ENCODE data around the gene KRT84. TPM values are rescaled to one million over a fixed set of nuclear protein-coding genes. Genes with fewer than 3 reads are reported as not detected.

The KRT84 gene
- total RNA-seq, 1 experiment from 2014 or later: not detected

- TF ChIP-seq USF1 (CRISPR knock-in tag; IDR thresholded peaks at IDR 0.05) (no peak), NR2C2 (CRISPR knock-in tag; IDR thresholded peaks at IDR 0.05) (no peak), ZNF219 (CRISPR knock-in tag; IDR thresholded peaks at IDR 0.05; ENCODE audit: borderline replicate concordance) (no peak), TEAD4 (CRISPR knock-in tag; IDR thresholded peaks at IDR 0.05) (no peak)
Measured at GRCh38 chr12:52403561-52403960, 18.1 kb upstream of the KRT84 start (continued).

DNA sequence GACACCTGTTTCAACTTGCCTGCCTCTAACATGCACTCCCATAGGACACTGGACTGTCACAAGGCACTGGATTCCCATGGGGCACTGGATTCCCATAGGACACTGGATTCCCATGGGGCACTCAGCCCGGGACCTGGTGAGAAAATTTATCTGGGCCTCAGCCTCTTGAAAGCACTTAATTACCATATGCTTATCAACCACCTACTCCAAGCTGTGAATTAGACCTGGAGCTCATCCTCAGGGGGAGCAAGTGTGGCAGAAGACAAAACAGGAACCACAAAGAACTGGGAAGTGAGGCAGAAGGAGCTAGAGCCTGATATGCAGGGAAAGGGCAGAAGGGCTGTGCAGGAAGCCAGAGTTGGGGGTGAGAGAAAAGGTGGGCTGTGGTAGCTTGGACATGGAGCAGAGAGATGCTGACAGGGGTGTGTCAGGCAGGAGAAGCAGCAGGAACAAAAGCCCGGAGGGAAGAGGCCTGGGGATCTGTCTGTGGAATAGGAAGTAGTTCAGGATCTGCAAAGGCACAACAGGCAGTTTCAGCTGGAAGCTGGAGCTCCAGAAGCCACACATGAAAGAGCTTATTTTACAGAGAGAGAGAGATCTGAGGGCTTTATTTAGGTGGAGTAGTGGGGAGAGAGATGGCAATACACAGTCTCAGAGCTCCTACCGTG is 17.6 kb upstream of the KRT84 start:
- ATAC-seq (peak; percentile 51), DNase-seq (ENCODE audit: low spot score) (no peak)
- POLR2A ChIA-PET: no interaction called here
- CTCF ChIA-PET: interaction anchor here (0.8 to 2.2 kb wide), 13 partner anchors 11 to 578 kb away, joined by 3 to 10 read pairs (median 4); no protein-coding TSS in a partner anchor
- Mint-ChIP-seq H3K4me3 (no peak overlapping the region), H3K27ac (no peak overlapping the region; the same call in 1 of the 2 replicates), H3K4me1 (peaks cover 9% of the 10 kb centered on the region), H3K36me3 (no peaks in the 10 kb centered on the region), H3K27me3 (ENCODE audit: low read depth) (no peaks in the 10 kb centered on the region; the same call in 1 of the 2 replicates), H3K9me3 (peaks cover under 1% of the 10 kb centered on the region; the same call in 1 of the 2 replicates)
- TF ChIP-seq, protein P1, sequence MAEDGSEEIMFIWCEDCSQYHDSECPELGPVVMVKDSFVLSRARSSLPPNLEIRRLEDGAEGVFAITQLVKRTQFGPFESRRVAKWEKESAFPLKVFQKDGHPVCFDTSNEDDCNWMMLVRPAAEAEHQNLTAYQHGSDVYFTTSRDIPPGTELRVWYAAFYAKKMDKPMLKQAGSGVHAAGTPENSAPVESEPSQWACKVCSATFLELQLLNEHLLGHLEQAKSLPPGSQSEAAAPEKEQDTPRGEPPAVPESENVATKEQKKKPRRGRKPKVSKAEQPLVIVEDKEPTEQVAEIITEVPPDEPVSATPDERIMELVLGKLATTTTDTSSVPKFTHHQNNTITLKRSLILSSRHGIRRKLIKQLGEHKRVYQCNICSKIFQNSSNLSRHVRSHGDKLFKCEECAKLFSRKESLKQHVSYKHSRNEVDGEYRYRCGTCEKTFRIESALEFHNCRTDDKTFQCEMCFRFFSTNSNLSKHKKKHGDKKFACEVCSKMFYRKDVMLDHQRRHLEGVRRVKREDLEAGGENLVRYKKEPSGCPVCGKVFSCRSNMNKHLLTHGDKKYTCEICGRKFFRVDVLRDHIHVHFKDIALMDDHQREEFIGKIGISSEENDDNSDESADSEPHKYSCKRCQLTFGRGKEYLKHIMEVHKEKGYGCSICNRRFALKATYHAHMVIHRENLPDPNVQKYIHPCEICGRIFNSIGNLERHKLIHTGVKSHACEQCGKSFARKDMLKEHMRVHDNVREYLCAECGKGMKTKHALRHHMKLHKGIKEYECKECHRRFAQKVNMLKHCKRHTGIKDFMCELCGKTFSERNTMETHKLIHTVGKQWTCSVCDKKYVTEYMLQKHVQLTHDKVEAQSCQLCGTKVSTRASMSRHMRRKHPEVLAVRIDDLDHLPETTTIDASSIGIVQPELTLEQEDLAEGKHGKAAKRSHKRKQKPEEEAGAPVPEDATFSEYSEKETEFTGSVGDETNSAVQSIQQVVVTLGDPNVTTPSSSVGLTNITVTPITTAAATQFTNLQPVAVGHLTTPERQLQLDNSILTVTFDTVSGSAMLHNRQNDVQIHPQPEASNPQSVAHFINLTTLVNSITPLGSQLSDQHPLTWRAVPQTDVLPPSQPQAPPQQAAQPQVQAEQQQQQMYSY (CRISPR knock-in tag; IDR thresholded peaks at IDR 0.05): peak; percentile 86
- TF ChIP-seq ESRRA (CRISPR knock-in tag; IDR thresholded peaks at IDR 0.05; ENCODE audit: borderline replicate concordance): no peak

GRCh38 chr12:52402377-52402776 is 16.9 kb upstream of the KRT84 start:
- no peak for DNase-seq (ENCODE audit: low spot score)
- ChIA-PET POLR2A (interaction anchor here (0.5 kb wide), 1 partner anchor 599 kb away, joined by 4 read pairs; no protein-coding TSS in a partner anchor), CTCF (interaction anchor here (0.8 to 2.2 kb wide), 13 partner anchors 11 to 477 kb away, joined by 3 to 10 read pairs (median 4); no protein-coding TSS in a partner anchor)
- Mint-ChIP-seq H3K4me1 (peaks cover 9% of the 10 kb centered on the region), H3K36me3 (no peaks in the 10 kb centered on the region), H3K27me3 (ENCODE audit: low read depth) (no peaks in the 10 kb centered on the region; the same call in 1 of the 2 replicates), H3K27ac (no peak overlapping the region), H3K4me3 (no peak overlapping the region), H3K9me3 (no peaks in the 10 kb centered on the region)
- ATAC-seq: no peak
- no peak for TF ChIP-seq RORB (CRISPR knock-in tag; IDR thresholded peaks at IDR 0.05)
- no peak for TF ChIP-seq ZNF416 (CRISPR knock-in tag; IDR thresholded peaks at IDR 0.05)
- no peak for TF ChIP-seq IRF1 (CRISPR knock-in tag; IDR thresholded peaks at IDR 0.05)
- TF ChIP-seq ZNF671 (CRISPR knock-in tag; IDR thresholded peaks at IDR 0.05): no peak
- TF ChIP-seq, protein P2, sequence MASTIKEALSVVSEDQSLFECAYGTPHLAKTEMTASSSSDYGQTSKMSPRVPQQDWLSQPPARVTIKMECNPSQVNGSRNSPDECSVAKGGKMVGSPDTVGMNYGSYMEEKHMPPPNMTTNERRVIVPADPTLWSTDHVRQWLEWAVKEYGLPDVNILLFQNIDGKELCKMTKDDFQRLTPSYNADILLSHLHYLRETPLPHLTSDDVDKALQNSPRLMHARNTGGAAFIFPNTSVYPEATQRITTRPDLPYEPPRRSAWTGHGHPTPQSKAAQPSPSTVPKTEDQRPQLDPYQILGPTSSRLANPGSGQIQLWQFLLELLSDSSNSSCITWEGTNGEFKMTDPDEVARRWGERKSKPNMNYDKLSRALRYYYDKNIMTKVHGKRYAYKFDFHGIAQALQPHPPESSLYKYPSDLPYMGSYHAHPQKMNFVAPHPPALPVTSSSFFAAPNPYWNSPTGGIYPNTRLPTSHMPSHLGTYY (CRISPR knock-in tag; IDR thresholded peaks at IDR 0.05): no peak
- no peak for TF ChIP-seq SMAD4 (CRISPR knock-in tag; IDR thresholded peaks at IDR 0.05)
- TF ChIP-seq TCF7 (CRISPR knock-in tag; IDR thresholded peaks at IDR 0.05; ENCODE audit: low read depth): no peak
- TF ChIP-seq, protein P3, sequence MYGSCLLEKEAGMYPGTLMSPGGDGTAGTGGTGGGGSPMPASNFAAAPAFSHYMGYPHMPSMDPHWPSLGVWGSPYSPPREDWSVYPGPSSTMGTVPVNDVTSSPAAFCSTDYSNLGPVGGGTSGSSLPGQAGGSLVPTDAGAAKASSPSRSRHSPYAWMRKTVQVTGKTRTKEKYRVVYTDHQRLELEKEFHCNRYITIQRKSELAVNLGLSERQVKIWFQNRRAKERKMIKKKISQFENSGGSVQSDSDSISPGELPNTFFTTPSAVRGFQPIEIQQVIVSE (CRISPR knock-in tag; IDR thresholded peaks at IDR 0.05; ENCODE audit: borderline replicate concordance): no peak
- TF ChIP-seq KAT7 (CRISPR knock-in tag; IDR thresholded peaks at IDR 0.05; ENCODE audit: borderline replicate concordance): no peak
- no peak for TF ChIP-seq ZNF317 (CRISPR knock-in tag; IDR thresholded peaks at IDR 0.05; ENCODE audit: borderline replicate concordance, low read depth)
- TF ChIP-seq, protein P4, sequence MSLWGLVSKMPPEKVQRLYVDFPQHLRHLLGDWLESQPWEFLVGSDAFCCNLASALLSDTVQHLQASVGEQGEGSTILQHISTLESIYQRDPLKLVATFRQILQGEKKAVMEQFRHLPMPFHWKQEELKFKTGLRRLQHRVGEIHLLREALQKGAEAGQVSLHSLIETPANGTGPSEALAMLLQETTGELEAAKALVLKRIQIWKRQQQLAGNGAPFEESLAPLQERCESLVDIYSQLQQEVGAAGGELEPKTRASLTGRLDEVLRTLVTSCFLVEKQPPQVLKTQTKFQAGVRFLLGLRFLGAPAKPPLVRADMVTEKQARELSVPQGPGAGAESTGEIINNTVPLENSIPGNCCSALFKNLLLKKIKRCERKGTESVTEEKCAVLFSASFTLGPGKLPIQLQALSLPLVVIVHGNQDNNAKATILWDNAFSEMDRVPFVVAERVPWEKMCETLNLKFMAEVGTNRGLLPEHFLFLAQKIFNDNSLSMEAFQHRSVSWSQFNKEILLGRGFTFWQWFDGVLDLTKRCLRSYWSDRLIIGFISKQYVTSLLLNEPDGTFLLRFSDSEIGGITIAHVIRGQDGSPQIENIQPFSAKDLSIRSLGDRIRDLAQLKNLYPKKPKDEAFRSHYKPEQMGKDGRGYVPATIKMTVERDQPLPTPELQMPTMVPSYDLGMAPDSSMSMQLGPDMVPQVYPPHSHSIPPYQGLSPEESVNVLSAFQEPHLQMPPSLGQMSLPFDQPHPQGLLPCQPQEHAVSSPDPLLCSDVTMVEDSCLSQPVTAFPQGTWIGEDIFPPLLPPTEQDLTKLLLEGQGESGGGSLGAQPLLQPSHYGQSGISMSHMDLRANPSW (CRISPR knock-in tag; conservative IDR thresholded peaks at IDR 0.05; ENCODE audit: low read depth): no peak
- TF ChIP-seq, protein P5, sequence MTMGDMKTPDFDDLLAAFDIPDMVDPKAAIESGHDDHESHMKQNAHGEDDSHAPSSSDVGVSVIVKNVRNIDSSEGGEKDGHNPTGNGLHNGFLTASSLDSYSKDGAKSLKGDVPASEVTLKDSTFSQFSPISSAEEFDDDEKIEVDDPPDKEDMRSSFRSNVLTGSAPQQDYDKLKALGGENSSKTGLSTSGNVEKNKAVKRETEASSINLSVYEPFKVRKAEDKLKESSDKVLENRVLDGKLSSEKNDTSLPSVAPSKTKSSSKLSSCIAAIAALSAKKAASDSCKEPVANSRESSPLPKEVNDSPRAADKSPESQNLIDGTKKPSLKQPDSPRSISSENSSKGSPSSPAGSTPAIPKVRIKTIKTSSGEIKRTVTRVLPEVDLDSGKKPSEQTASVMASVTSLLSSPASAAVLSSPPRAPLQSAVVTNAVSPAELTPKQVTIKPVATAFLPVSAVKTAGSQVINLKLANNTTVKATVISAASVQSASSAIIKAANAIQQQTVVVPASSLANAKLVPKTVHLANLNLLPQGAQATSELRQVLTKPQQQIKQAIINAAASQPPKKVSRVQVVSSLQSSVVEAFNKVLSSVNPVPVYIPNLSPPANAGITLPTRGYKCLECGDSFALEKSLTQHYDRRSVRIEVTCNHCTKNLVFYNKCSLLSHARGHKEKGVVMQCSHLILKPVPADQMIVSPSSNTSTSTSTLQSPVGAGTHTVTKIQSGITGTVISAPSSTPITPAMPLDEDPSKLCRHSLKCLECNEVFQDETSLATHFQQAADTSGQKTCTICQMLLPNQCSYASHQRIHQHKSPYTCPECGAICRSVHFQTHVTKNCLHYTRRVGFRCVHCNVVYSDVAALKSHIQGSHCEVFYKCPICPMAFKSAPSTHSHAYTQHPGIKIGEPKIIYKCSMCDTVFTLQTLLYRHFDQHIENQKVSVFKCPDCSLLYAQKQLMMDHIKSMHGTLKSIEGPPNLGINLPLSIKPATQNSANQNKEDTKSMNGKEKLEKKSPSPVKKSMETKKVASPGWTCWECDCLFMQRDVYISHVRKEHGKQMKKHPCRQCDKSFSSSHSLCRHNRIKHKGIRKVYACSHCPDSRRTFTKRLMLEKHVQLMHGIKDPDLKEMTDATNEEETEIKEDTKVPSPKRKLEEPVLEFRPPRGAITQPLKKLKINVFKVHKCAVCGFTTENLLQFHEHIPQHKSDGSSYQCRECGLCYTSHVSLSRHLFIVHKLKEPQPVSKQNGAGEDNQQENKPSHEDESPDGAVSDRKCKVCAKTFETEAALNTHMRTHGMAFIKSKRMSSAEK (CRISPR knock-in tag; IDR thresholded peaks at IDR 0.05; ENCODE audit: borderline replicate concordance): no peak

Measured in WTC11 (cell line).